ENCODE measurements around the gene TERT.

TERT gene

GRCh38 chr5:1213508-1214162 lies 81.2 kb downstream of the TERT start (continued):
- no peak for TF ChIP-seq CSRNP3 (CRISPR knock-in tag; IDR thresholded peaks at IDR 0.05)

GRCh38 chr5:1212881-1213280 lies 82.0 kb downstream of the TERT start:
- TF ChIP-seq CREB5 (CRISPR knock-in tag; IDR thresholded peaks at IDR 0.05; ENCODE audit: low read depth), result no peak
- TF ChIP-seq PATZ1 (CRISPR knock-in tag; IDR thresholded peaks at IDR 0.05; ENCODE audit: borderline replicate concordance), result no peak
- TF ChIP-seq CSDC2 (CRISPR knock-in tag; IDR thresholded peaks at IDR 0.05), result no peak
- TF ChIP-seq ZNF70 (CRISPR knock-in tag; IDR thresholded peaks at IDR 0.05), result no peak
- TF ChIP-seq PPARA (CRISPR knock-in tag; IDR thresholded peaks at IDR 0.05; ENCODE audit: borderline replicate concordance), result no peak
- TF ChIP-seq POU6F1 (CRISPR knock-in tag; IDR thresholded peaks at IDR 0.05; ENCODE audit: borderline replicate concordance, low read depth), result no peak
- no peak for TF ChIP-seq ZNF565 (CRISPR knock-in tag; conservative IDR thresholded peaks at IDR 0.05; ENCODE audit: low read depth)
- TF ChIP-seq ESRRG (CRISPR knock-in tag; IDR thresholded peaks at IDR 0.05), result no peak
- no peak for TF ChIP-seq ZC3H10 (CRISPR knock-in tag; IDR thresholded peaks at IDR 0.05)
- no peak for TF ChIP-seq TOX (CRISPR knock-in tag; IDR thresholded peaks at IDR 0.05; ENCODE audit: borderline replicate concordance)
- TF ChIP-seq TSHZ2 (CRISPR knock-in tag; IDR thresholded peaks at IDR 0.05), result no peak

GRCh38 chr5:1212271-1212670 lies 82.6 kb downstream of the TERT start:
- no peak for ATAC-seq
- TF ChIP-seq ISL1 (CRISPR knock-in tag; IDR thresholded peaks at IDR 0.05) (no peak), CSRNP3 (CRISPR knock-in tag; IDR thresholded peaks at IDR 0.05) (no peak), PPARA (CRISPR knock-in tag; IDR thresholded peaks at IDR 0.05; ENCODE audit: borderline replicate concordance) (no peak), SNAI2 (CRISPR knock-in tag; IDR thresholded peaks at IDR 0.05) (no peak), ZC3H10 (CRISPR knock-in tag; IDR thresholded peaks at IDR 0.05) (no peak), ZNF70 (CRISPR knock-in tag; IDR thresholded peaks at IDR 0.05) (no peak), RARB (CRISPR knock-in tag; IDR thresholded peaks at IDR 0.05) (no peak), ZFP3 (CRISPR knock-in tag; IDR thresholded peaks at IDR 0.05) (no peak), GLIS3 (CRISPR knock-in tag; IDR thresholded peaks at IDR 0.05) (no peak), ESRRG (CRISPR knock-in tag; IDR thresholded peaks at IDR 0.05) (no peak), TCF4 (CRISPR knock-in tag; IDR thresholded peaks at IDR 0.05; ENCODE audit: borderline replicate concordance) (no peak), ZFP30 (CRISPR knock-in tag; IDR thresholded peaks at IDR 0.05) (no peak), TSHZ2 (CRISPR knock-in tag; IDR thresholded peaks at IDR 0.05) (no peak), ARNTL (CRISPR knock-in tag; IDR thresholded peaks at IDR 0.05; ENCODE audit: borderline replicate concordance, low read depth) (no peak), BACH2 (CRISPR knock-in tag; IDR thresholded peaks at IDR 0.05; ENCODE audit: borderline replicate concordance) (no peak), TOX (CRISPR knock-in tag; IDR thresholded peaks at IDR 0.05; ENCODE audit: borderline replicate concordance) (no peak), CREB5 (CRISPR knock-in tag; IDR thresholded peaks at IDR 0.05; ENCODE audit: low read depth) (no peak)

More at GRCh38 chr5:1212881-1213280, 82.0 kb downstream of the TERT start:
- ATAC-seq, result no peak

Data from SK-N-SH treated with all-trans-retinoic acid at 6 μM for 48 hours (cell line).